Cardiac septum (tissue), 1 donor: Measurements from ENCODE around the gene BMPR1A. TPM values are rescaled to one million over a fixed set of nuclear protein-coding genes. Genes with fewer than 3 reads are reported as not detected.
"Not testable (repeated sequence)": the region's sequence is repeated elsewhere in the genome, so short reads cannot be mapped to it uniquely, and the experiment has no call there.

Experiments
- DNase-seq: peaks from one replicate; pipeline ENCODE4 v3.0.0-alpha.2; 2020; ENCODE audit warnings: low spot score
- intact Hi-C: fragments of 100-400 bp; cut with DNase I; formaldehyde crosslinking; loops from one replicate; pipeline ENCODE4 v1.14.0; 2022
- total RNA-seq: library from RNA; stranded (reverse); fragmentation: NEBNext Ultra II Directional; extraction: Animal tissue kit (Norgen Biotek cat#: 25700); gene quantifications from one replicate; pipeline ENCODE4 v1.2.1, GENCODE V29; 2021
- donor health status: DM: no; HTN: no; CAD: no.

The BMPR1A gene
- total RNA-seq, 1 donor from 2014 or later, result 60.0 TPM

DNA sequence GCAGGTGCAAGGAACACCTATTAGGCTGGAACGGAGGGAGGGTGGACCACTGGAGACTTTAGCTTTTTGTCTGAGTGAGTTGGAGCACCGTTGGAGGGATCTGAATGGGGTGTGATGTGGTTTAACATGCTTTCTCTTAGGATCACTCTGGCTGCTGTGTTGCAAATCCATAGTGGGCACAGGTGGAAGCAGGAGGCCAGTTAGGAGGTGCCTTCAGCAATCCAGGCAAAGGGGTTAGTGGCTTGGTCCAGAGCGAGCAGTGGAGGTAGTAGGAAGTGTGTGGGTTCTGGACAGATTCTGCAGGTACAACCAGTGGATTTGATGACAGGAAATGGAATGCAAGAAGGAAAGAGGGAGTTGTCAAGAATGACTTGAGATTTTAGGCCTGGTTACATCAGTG, 106.0 kb downstream of the BMPR1A start:
- no peak for DNase-seq
- intact Hi-C loops, result no loop called here

DNA sequence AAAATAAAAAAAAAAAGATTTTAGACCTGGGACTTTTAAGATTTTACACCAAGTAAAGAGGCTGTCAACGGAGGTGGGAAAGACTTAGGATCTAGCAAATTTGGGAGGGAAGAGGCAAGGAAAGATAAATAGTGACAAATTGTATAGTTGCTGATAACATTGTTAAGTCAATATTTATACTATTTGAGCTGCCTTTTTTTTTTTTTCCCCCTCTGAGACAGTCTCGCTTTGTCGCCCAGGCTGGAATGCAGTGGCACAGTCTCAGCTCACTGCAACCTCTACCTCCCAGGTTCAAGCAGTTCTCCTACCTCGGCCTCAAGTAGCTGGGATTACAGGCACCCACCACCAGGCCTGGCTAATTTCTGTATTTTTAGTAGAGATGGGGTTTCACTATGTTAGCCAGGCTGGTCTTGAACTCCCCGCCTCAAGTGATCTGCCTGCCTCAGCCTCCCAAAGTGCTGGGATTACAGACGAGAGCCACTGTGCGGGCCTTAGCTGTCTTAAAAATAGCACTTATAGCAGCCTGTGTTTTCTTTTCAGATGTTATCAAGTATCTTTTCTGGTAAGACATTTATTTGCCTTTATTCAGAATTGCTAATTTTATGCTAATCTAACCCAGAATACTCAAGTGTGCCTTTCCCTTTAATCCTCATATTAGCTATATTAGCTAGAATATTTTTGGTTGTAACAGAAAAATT, 106.5 kb downstream of the BMPR1A start:
- intact Hi-C loops, result no loop called here
- no peak for DNase-seq

DNA sequence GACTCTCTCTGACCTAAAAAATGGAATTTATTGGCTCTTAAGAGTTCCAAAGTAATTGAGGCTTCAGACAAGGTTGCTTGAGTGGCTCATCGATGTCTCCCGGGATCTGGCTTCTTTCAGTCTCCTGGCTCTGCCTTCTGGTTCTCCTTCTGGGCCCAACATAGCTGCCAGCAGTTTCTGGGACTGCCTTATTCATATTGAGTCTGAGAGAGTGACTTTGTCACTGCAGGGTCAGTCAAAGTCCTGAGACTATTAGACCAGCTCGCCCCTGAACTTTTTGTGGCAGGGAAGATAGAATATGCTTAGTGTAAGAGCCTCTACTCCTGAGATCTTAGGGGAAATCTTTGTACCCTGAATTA, 107.0 kb downstream of the BMPR1A start:
- intact Hi-C loops, result no loop called here
- DNase-seq, result no peak

GRCh38 chr10:86865011-86865811, 108.8 kb downstream of the BMPR1A start:
- intact Hi-C loops, DNase-seq: not testable (repeated sequence)

GRCh38 chr10:86867149-86867548, 110.7 kb downstream of the BMPR1A start:
- DNase-seq, result no peak
- intact Hi-C loops, result no loop called here

DNA sequence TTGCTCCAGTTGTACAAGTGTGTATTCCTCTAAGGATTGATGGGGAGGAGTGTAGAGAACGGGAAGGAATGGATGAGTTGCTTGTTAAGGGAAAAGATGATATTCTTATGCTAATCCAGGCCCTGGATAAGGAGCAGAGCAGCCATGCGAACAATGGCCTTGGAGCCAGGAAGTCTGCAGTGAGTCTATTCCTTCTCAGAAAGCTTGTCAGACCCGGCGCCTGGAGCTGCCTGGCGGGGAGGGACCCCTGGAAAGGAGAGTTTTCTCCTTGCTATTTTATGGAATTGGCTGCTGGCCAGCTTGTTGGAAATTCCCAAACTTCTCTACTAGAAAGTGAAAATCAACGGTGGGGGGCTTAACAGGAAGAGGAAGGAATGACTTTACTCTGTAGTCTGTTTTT, 111.9 kb downstream of the BMPR1A start:
- no peak for DNase-seq
- intact Hi-C loops, result no loop called here

GRCh38 chr10:86870679-86871078, 114.3 kb downstream of the BMPR1A start:
- intact Hi-C loops, result loop anchor here (5.0 kb wide), 1 partner anchor 103 kb away; no protein-coding TSS in a partner anchor
- no peak for DNase-seq

GRCh38 chr10:86871563-86872183, 115.3 kb downstream of the BMPR1A start:
- intact Hi-C loops, result loop anchor here (5.0 kb wide), 1 partner anchor 104 kb away; no protein-coding TSS in a partner anchor
- DNase-seq, result no peak

- no peak for DNase-seq
- intact Hi-C loops, result loop anchor here (5.0 kb wide), 1 partner anchor 105 kb away; no protein-coding TSS in a partner anchor
Observed at GRCh38 chr10:86872757-86873156, 116.3 kb downstream of the BMPR1A start.

DNA sequence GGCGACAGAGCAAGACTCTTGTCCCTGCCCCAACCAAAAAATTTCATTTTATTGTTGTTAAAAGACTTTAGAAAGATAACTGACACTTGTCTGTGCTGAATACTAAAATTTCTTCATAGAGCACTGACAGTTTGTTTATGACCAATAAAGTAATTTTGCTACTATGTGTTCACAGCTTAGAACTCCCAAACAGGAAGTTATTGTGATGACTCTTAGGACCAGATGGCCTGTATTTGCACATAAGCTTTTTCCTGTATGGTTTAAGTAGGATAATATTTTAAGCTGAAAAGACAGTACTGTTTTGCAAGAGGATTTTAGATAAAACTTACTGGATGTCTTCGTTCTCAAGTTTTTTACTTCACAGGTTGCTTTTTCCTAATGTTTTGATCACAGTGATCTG, 120.3 kb downstream of the BMPR1A start:
- intact Hi-C loops, result no loop called here
- no peak for DNase-seq

GRCh38 chr10:86878983-86879713, 122.7 kb downstream of the BMPR1A start:
- DNase-seq, result no peak
- intact Hi-C loops, result no loop called here

DNA sequence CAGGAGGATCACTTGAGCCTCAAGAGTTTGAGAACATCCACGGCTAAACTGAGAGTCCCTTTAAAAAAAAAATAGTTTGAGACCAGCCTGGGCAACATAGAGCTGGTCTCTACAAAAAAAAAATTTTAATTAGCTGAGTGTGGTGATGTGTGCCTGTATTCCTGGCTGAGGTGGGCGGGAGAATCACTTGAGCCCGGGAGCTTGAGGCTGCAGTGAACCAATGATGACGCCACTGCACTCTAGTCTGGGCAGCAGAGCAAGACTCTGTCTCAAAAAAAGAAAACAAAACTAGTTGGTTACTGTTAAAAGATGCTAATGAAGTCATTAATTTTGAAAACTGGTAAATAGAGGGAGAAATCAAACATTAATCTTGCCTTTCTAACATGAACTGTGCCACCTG, 124.6 kb downstream of the BMPR1A start:
- no peak for DNase-seq
- intact Hi-C loops, result no loop called here

GRCh38 chr10:86888585-86889381, 132.4 kb downstream of the BMPR1A start:
- intact Hi-C loops, result no loop called here

GRCh38 chr10:86889997-86890396, 133.6 kb downstream of the BMPR1A start:
- DNase-seq, result no peak
- intact Hi-C loops, result no loop called here

More at GRCh38 chr10:86888585-86889381, 132.4 kb downstream of the BMPR1A start:
- DNase-seq, result no peak

DNA sequence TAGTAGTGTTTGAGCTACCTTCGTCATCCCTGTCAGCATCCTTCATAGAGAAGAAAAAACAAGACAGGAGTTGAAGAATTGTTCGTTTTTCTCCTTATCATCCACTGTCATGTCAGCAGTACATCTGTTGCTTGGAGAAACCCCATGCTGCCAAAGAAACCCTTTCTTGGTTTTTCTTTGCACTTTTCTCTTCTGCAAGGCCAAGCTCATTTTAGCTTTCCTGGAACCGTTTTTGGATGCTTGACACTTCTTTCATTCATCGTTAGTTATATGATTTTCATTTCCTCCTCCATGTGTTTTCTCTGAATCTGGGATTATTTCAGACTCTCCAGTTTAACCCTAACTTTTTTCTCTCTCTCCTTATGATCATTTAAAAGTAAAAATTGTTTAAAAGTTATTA, 142.1 kb downstream of the BMPR1A start:
- no peak for DNase-seq

DNA sequence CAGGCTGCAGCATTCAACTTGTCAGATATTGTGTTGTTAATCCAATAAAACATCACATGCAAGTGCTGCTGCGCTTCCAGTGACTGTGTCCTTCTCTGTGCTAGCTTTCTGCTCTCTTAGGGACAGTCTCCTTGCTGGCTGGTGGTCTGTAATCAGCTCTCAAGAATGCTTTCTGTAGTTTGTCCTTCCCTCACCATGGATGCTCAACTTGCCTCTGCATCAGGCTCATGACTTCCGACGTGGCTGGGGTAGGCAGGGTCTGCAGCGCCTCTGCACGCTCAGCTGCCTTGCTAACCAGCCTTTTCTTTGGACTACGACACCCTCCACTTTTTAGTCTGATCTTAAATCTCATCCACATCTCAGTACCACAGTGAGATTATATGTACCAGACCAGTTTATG, 142.7 kb downstream of the BMPR1A start:
- intact Hi-C loops, result no loop called here
- no peak for DNase-seq

More for the DNA sequence above, 142.1 kb downstream of the BMPR1A start:
- intact Hi-C loops, result no loop called here

- DNase-seq, result no peak
- intact Hi-C loops, result loop anchor here (2.0 kb wide), 2 partner anchors 143 to 189 kb away; partner anchors contain the start of gene BMPR1A
Observed at GRCh38 chr10:86899670-86900276, 143.4 kb downstream of the BMPR1A start.

DNA sequence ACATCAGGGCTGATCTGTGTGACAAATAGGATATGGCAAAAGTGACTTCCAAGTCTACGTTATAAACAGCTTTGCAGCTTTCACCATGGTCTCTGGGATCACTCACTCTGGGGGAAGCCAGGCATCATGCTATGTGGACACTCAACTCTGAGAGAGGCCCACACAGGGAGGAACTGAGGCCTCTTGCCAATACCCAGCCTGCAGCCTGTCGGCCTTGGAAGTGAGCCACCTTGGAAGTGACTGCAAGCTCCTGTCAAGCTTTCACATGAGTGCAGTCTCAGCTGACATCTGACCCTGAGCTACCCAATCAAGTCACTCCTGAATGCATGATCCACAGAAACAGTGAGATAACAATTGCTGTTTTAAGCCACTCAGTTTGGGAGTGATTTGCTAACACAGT, 144.5 kb downstream of the BMPR1A start:
- DNase-seq, result peak; percentile 91
- intact Hi-C loops, result loop anchor here (2.0 kb wide), 2 partner anchors 144 to 190 kb away; partner anchors contain the start of gene BMPR1A
